Measurements from ENCODE around the gene CYP11A1. TPM values are rescaled to one million over a fixed set of nuclear protein-coding genes. Genes with fewer than 3 reads are reported as not detected.

Gene CYP11A1
- total RNA-seq, 1 experiment from 2014 or later = 1.7 TPM

DNA sequence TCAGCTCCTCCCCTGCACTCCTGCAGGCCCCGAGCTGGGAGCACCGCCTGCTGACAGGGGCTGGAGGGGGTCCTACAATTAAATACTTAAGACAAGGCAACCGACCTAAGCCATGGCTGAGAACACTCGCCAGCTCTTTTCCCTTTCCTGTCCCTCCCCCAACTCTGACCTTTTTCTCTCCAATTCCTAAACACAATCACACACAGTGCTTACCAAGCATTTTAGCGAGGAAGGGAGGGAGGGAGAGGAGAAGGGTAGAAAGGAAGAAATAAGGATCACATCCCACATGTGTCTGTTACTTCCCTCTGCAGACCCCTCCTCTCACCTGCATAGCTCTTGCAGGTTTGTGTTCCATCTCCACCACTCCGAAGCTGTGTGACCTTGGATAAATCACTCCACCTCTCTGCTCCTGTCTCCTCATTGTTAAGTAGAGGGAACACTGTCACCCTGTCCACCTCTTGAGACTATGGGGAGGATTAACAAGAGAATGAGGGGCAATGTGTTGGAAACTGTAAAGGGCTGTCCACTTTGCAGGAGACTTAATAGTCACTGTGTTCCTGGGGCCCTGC, 63.6 kb downstream of the CYP11A1 start:
- Histone ChIP-seq H3K27me3 (ENCODE audit: insufficient read depth, low read length) (peaks cover 3% of the 10 kb centered on the region; the same call in 1 of the 2 replicates), H3K4me2 (ENCODE audit: insufficient read depth, insufficient read length, low read length) (no peak overlapping the region), H3K23ac (ENCODE audit: insufficient read length, low read depth, low read length) (no peak overlapping the region), H3K4ac (ENCODE audit: low read depth, low read length) (no peak overlapping the region), H3K79me1 (ENCODE audit: insufficient read depth, low read depth, low read length, poor library complexity, severe bottlenecking) (no peaks in the 10 kb centered on the region), H3K4me1 (ENCODE audit: insufficient read depth, low read length) (peaks cover 6% of the 10 kb centered on the region; the same call in 1 of the 2 replicates), H4K20me1 (ENCODE audit: control insufficient read depth, insufficient read depth, insufficient read length) (no peaks in the 10 kb centered on the region), H3T11ph (ENCODE audit: low read length) (no peak overlapping the region), H3K23me2 (ENCODE audit: insufficient read length, low read depth, low read length, poor library complexity, severe bottlenecking) (peaks cover 4% of the 10 kb centered on the region), H3K9me3 (ENCODE audit: control insufficient read depth, low read depth, low read length) (no peaks in the 10 kb centered on the region), H3K18ac (ENCODE audit: insufficient read length, low read depth, low read length) (no peak overlapping the region), H2BK20ac (ENCODE audit: low read depth, low read length, poor library complexity, severe bottlenecking) (no peak overlapping the region), H3K56ac (ENCODE audit: insufficient read length, low read depth, low read length) (no peak overlapping the region), H2BK12ac (ENCODE audit: insufficient read length, low read depth, low read length) (no peak overlapping the region), H3K14ac (ENCODE audit: insufficient read depth, low read length) (no peak overlapping the region; the same call in 1 of the 2 replicates), H3K79me2 (ENCODE audit: insufficient read depth, low read length) (no peaks in the 10 kb centered on the region), H2AFZ (ENCODE audit: low read length) (no peak overlapping the region), H2BK120ac (ENCODE audit: low read depth, low read length, poor library complexity, severe bottlenecking) (no peak overlapping the region), H3K27ac (ENCODE audit: insufficient read length, low read depth, low read length) (no peak overlapping the region), H2BK5ac (ENCODE audit: insufficient read length, low read length) (no peak overlapping the region), H4K8ac (replicated peaks; ENCODE audit: insufficient read length, low read depth, low read length) (no peak overlapping the region), H2BK15ac (ENCODE audit: low read depth, low read length) (no peak overlapping the region), H4K91ac (ENCODE audit: insufficient read length, low read depth, low read length) (no peak overlapping the region), H4K5ac (ENCODE audit: insufficient read length, low read depth, low read length) (no peak overlapping the region), H3K9ac (ENCODE audit: extremely low read depth, insufficient read length, low read length) (no peak overlapping the region), H2AK5ac (ENCODE audit: insufficient read length, low read length) (no peak overlapping the region)
- Mint-ChIP-seq H3K27me3 (ENCODE audit: low read depth) (peaks cover 82% of the 10 kb centered on the region), H3K9me3 (no peaks in the 10 kb centered on the region; a peak in 1 of 5 replicates), H3K27ac (no peak overlapping the region), H3K4me3 (no peak overlapping the region), H3K4me1 (peaks cover 72 to 87% of the 10 kb centered on the region in 2 experiments), H3K36me3 (ENCODE audit: insufficient read depth in 1 of 3, low read depth in 3 of 3) (no peaks in the 10 kb centered on the region)
- DNase-seq = no peak
- no CpG with 5 or more reads among the region's 6 CpGs for WGBS (ENCODE audit: extremely low coverage, insufficient read length, low lambda C conversion rate)
- TF ChIP-seq, protein P1, sequence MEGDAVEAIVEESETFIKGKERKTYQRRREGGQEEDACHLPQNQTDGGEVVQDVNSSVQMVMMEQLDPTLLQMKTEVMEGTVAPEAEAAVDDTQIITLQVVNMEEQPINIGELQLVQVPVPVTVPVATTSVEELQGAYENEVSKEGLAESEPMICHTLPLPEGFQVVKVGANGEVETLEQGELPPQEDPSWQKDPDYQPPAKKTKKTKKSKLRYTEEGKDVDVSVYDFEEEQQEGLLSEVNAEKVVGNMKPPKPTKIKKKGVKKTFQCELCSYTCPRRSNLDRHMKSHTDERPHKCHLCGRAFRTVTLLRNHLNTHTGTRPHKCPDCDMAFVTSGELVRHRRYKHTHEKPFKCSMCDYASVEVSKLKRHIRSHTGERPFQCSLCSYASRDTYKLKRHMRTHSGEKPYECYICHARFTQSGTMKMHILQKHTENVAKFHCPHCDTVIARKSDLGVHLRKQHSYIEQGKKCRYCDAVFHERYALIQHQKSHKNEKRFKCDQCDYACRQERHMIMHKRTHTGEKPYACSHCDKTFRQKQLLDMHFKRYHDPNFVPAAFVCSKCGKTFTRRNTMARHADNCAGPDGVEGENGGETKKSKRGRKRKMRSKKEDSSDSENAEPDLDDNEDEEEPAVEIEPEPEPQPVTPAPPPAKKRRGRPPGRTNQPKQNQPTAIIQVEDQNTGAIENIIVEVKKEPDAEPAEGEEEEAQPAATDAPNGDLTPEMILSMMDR (conservative IDR thresholded peaks at IDR 0.05) = no peak
